ENCODE data around the gene SEMA6B. TPM values are rescaled to one million over a fixed set of nuclear protein-coding genes. Genes with fewer than 3 reads are reported as not detected.
"Not testable (repeated sequence)": the region's sequence is repeated elsewhere in the genome, so short reads cannot be mapped to it uniquely, and the experiment has no call there.

The SEMA6B gene
- total and polyA plus RNA-seq, 3 donors from 2014 or later: 3.5 to 5.0 (median 4.2) TPM

- H3K36me3 ChIP-seq (ENCODE audit: low read depth, missing control alignments): no peaks in the 10 kb centered on the region
- H3K4me3 ChIP-seq: peak overlapping the region in 1 of 2 donors; percentile 21
Observed at GRCh38 chr19:4598712-4599111, 39.2 kb upstream of the SEMA6B start.

GRCh38 chr19:4597975-4598671 is 38.6 kb upstream of the SEMA6B start:
- no peaks in the 10 kb centered on the region for H3K4me1 ChIP-seq
- DNase-seq: peak; percentile 44
- no peaks in the 10 kb centered on the region for H3K36me3 ChIP-seq (ENCODE audit: low read depth, missing control alignments)
- no peaks in the 10 kb centered on the region for H3K9me3 ChIP-seq
- 2% methylated on average over 31 of the region's 32 CpGs for WGBS, 2 donors
- H3K27me3 ChIP-seq: no peaks in the 10 kb centered on the region
- no peak for TF ChIP-seq CTCF (IDR thresholded peaks at IDR 0.05)
- TF ChIP-seq POLR2A (IDR thresholded peaks at IDR 0.05): no peak
- peak overlapping the region in 1 of 2 donors; percentile 21 for H3K4me3 ChIP-seq
- H3K27ac ChIP-seq: no peak overlapping the region
- intact Hi-C loops (cut with DNase I; ENCODE audit: low total_unique reads): no loop called here

More at GRCh38 chr19:4598712-4599111, 39.2 kb upstream of the SEMA6B start:
- Histone ChIP-seq H3K4me1 (no peaks in the 10 kb centered on the region), H3K9me3 (no peaks in the 10 kb centered on the region), H3K27ac (no peak overlapping the region), H3K27me3 (no peaks in the 10 kb centered on the region)
- 0 to 10% methylated on average over 8 to 17 of the region's 17 CpGs for WGBS, 2 donors
- intact Hi-C loops (cut with DNase I; ENCODE audit: low total_unique reads): no loop called here
- TF ChIP-seq CTCF (IDR thresholded peaks at IDR 0.05) (no peak), POLR2A (IDR thresholded peaks at IDR 0.05) (no peak)
- DNase-seq: no peak

GRCh38 chr19:4597278-4597974 is 37.9 kb upstream of the SEMA6B start:
- Histone ChIP-seq H3K9me3 (no peaks in the 10 kb centered on the region), H3K4me1 (no peaks in the 10 kb centered on the region), H3K27ac (no peak overlapping the region), H3K4me3 (no peak overlapping the region), H3K36me3 (ENCODE audit: low read depth, missing control alignments) (no peaks in the 10 kb centered on the region), H3K27me3 (no peaks in the 10 kb centered on the region)
- TF ChIP-seq CTCF (IDR thresholded peaks at IDR 0.05) (no peak), POLR2A (IDR thresholded peaks at IDR 0.05) (no peak)
- intact Hi-C loops (cut with DNase I; ENCODE audit: low total_unique reads): no loop called here
- WGBS, 2 donors: 3 to 7% methylated on average over 14 to 27 of the region's 27 CpGs
- no peak for DNase-seq

GRCh38 chr19:4596033-4596904 is 36.8 kb upstream of the SEMA6B start:
- no peak for DNase-seq
- no peak for TF ChIP-seq POLR2A (IDR thresholded peaks at IDR 0.05)
- TF ChIP-seq CTCF (IDR thresholded peaks at IDR 0.05): no peak
- H3K27me3 ChIP-seq: no peaks in the 10 kb centered on the region

GRCh38 chr19:4595158-4595557 is 35.7 kb upstream of the SEMA6B start:
- WGBS, 2 donors: 92 to 94% methylated on average over 9 of the region's 9 CpGs
- H3K36me3 ChIP-seq (ENCODE audit: low read depth, missing control alignments); DNase-seq; H3K27me3 ChIP-seq; H3K4me1 ChIP-seq; H3K9me3 ChIP-seq; H3K4me3 ChIP-seq; intact Hi-C loops (cut with DNase I; ENCODE audit: low total_unique reads); H3K27ac ChIP-seq: not testable (repeated sequence)

More at GRCh38 chr19:4596033-4596904, 36.8 kb upstream of the SEMA6B start:
- intact Hi-C loops (cut with DNase I; ENCODE audit: low total_unique reads): no loop called here
- Histone ChIP-seq H3K27ac (no peak overlapping the region), H3K36me3 (ENCODE audit: low read depth, missing control alignments) (no peaks in the 10 kb centered on the region), H3K4me3 (no peak overlapping the region), H3K4me1 (no peaks in the 10 kb centered on the region), H3K9me3 (no peaks in the 10 kb centered on the region)
- 30 to 39% methylated on average over 14 to 21 of the region's 21 CpGs for WGBS, 2 donors
